Right lobe of liver (tissue), 5 donors: ENCODE measurements around the gene SART1. TPM values are rescaled to one million over a fixed set of nuclear protein-coding genes. Genes with fewer than 3 reads are reported as not detected.

ENCODE experiments used
- total RNA-seq, 6 experiments: library from RNA; depleted of rRNA in 2 of 6; stranded (reverse); fragments of >200 nt in 2 of 6; fragmentation: NEBNext Ultra II Directional in 3 of 6; extraction: Animal tissue kit (Norgen Biotek cat#: 25700) in 3 of 6; gene quantifications; one replicate each; pipeline versions ENCODE4 v1.1.0 to v1.2.4, GENCODE V29; 2016 to 2023
- donor health status: DM: no; HTN: no; CAD: no.
- donor health status: DM: no; HTN: no; CAD: no.
- donor health status: DM: no; HTN: yes; CAD: no.
- donor health status: DM: no; HTN: yes; CAD: no.

The SART1 gene
- total RNA-seq, 6 experiments from 2014 or later = 14.3 to 34.1 (median 20.6) TPM

Other genes starting within 250 kb of the SART1 start
- 10 to 100 TPM; 17.8 to 30.4 (median 24.0) TPM for gene KAT5, start 249.5 kb upstream of the SART1 start, total RNA-seq
- gene RNASEH2C, start 240.9 kb upstream of the SART1 start, total RNA-seq = 10 to 100 TPM; 16.8 to 39.1 (median 26.1) TPM
- 10 to 100 TPM in 3 of 6 experiments, 1 to 10 TPM in 3; 5.0 to 13.5 (median 9.7) TPM for gene AP5B1, start 180.8 kb upstream of the SART1 start, total RNA-seq
- gene OVOL1, start 174.7 kb upstream of the SART1 start, total RNA-seq = not detected
- gene SNX32, start 127.8 kb upstream of the SART1 start, total RNA-seq = under 1 TPM in 3 of 6 experiments, not detected in 3; 0.16 to 0.37 (median 0.31) TPM
- 100 to 1,000 TPM; 219 to 503 (median 313) TPM for gene CFL1, start 103.6 kb upstream of the SART1 start, total RNA-seq
- gene MUS81, start 101.3 kb upstream of the SART1 start, total RNA-seq = 10 to 100 TPM; 14.0 to 25.6 (median 19.7) TPM
- 10 to 100 TPM in 1 of 6 experiments, 1 to 10 TPM in 5; 5.1 to 13.9 (median 7.8) TPM for gene EFEMP2, start 88.9 kb upstream of the SART1 start, total RNA-seq
- 1 to 10 TPM in 3 of 6 experiments, under 1 TPM in 3; 0.49 to 1.3 (median 1.0) TPM for gene CTSW, start 81.9 kb upstream of the SART1 start, total RNA-seq
- gene FIBP, start 73.3 kb upstream of the SART1 start, total RNA-seq = 10 to 100 TPM; 19.4 to 66.1 (median 23.3) TPM
- gene CCDC85B, start 71.1 kb upstream of the SART1 start, total RNA-seq = 10 to 100 TPM in 2 of 6 experiments, 1 to 10 TPM in 4; 4.9 to 19.2 (median 6.6) TPM
- gene FOSL1, start 61.3 kb upstream of the SART1 start, total RNA-seq = 1 to 10 TPM in 1 of 6 experiments, under 1 TPM in 3, not detected in 2; 0.35 to 1.2 (median 0.89) TPM
- gene C11orf68, start 42.7 kb upstream of the SART1 start, total RNA-seq = 10 to 100 TPM in 4 of 6 experiments, 1 to 10 TPM in 2; 6.5 to 14.0 (median 12.4) TPM
- gene DRAP1, start 42.3 kb upstream of the SART1 start, total RNA-seq = 10 to 100 TPM; 21.8 to 50.8 (median 32.6) TPM
- gene TSGA10IP, start 16.3 kb upstream of the SART1 start, total RNA-seq = not detected
- gene EIF1AD, start 40.4 kb downstream of the SART1 start, total RNA-seq = 10 to 100 TPM; 11.5 to 22.1 (median 13.1) TPM
- 10 to 100 TPM; 30.2 to 96.9 (median 72.0) TPM for gene BANF1, start 40.8 kb downstream of the SART1 start, total RNA-seq
- gene CST6, start 50.3 kb downstream of the SART1 start, total RNA-seq = not detected
- gene CATSPER1, start 64.7 kb downstream of the SART1 start, total RNA-seq = not detected
- gene GAL3ST3, start 87.4 kb downstream of the SART1 start, total RNA-seq = not detected
- gene SF3B2, start 90.6 kb downstream of the SART1 start, total RNA-seq = 10 to 100 TPM; 52.2 to 85.4 (median 67.2) TPM
- 10 to 100 TPM in 4 of 6 experiments, 1 to 10 TPM in 2; 5.8 to 23.7 (median 12.5) TPM for gene PACS1, start 108.5 kb downstream of the SART1 start, total RNA-seq